NCI-H1105 treated with DMSO at 0.1 percent for 48 hours (cell line): Measurements from ENCODE around the gene TOR1B.

ENCODE experiments used
- DNase-seq: peaks from one replicate; lab custom pipeline; 2025; lab: John Stamatoyannopoulos, UW

The TOR1B gene

DNA sequence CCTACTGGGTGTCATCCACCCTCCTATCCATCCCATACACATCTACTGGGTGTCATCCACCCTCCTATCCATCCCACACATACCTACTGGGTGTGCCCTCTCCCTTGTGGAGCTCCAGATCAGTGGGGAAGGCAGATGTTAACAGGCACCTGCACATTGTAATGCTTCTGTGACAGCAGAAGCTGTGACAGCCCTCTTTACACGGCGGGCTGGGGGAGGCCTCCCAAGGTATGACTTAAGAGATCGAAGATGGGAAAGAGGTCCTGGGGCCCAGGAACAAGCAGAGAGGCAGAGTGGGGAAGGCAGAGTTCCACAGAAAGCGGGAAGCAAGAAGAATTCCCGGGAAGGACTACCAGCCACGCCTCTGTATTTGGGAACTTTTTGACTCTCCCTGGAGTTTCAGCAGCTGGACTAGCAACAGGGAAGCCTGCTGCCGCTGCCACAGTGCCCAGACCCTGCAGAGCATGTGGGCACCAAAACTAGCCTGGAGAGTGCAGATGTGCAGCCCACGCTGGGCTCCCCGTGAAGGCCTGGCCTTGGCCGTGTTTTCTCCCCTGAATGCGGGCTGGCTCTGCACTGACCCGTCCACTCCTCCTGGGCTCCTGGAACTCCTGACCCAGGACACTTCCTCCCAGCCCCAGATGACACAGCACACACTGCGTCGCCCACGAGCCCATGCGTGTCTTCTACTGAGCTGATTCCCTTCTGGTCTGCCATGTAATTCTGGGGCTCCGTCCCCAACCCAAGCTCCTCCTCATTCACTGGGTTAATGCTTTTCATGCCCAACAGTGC, 11.6 kb downstream of the TOR1B start:
- no peak for DNase-seq

DNA sequence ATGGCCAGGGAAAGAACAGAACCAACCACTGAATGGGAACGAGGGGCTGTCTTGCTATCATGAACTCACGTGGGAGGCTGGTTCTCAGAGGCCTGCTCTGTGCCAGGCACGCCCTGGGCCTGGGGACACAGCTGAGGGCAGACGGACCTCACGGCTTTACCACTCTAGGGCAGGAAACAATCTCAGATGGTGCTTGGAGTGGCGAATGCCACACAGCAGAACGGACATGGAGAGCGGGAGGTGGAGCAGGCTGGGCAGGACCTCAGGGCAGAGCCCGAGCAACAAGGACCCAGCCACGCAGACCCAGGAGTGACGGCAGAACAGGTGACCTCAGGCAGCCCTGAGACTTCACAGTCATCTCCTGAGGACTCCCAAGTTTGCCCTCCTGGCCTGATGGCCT, 12.3 kb downstream of the TOR1B start:
- DNase-seq: no peak

DNA sequence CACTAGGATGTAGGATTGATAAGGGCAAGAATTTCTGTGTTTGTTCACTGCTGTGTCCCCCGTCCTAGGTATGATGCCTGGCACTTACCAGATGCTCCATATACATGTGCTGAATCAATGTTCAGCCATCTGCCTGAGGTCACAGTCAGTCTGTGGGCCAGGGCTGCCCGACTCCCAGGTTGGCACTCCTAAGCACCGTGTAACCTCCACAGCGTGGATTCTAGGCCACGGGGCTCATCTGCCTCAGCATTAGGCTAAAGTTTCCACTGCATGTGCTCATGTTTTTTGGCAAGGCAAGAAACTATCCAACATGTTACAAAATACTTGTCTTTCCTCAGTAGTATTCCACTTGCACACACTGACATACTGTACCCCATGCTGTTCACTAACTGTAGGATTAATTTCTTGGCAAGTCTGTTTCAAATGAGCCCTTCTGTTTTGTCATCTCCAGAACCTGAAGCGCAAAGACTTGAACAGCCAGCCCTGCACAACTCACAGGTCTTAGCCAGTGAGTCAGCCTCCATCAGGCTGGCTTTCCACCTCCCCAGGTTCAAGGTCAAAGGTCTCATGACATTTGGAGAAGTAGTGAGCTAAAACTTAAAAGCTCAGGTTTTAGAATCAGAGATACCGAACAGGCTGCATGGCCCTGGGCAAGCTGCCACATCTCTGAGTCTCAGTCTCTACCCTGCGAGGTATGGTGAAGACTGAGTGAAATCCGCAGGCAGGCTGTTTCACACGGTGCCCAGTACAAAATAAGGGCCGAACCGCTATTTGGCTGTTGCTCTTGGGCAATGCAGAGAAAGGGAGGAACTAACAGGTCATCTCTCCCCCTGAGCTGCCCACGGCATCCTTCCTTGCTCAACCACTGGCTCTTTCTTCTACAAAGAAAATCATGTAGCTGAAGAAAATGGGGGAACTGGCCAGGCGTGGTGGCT, 13.8 kb downstream of the TOR1B start:
- DNase-seq: no peak

DNA sequence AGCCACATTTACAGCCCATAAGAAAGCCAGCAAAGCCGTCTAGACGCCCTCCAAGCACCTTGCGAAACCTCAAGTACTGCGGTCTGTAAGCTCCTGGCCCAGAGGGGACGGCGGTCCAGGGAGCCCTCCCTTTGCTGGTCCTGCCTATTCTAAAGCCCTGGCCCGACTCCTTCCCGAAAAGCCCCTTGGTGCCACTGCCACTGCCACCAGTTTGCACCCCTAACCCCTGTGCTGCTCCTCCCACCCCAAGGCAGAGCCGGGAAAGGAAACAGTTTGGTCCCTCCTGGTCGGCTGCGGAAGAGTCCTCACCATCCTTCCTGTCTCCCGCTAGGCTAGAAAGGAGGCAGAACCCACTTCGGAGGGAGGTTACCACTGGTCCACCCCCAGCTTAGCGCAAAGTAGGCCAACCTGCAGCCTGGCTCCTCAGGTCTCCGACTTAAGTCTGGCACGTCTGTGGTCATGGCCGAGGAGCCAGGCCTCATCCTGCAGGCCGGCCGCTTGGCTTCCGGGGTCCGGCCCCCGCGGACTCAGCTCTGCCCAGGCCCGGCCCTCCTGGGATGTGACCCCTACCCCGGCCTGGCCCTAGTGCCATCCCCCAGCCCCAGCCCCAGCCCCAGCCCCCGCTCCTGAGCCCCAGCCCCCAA, 20.0 kb downstream of the TOR1B start:
- DNase-seq: no peak

DNA sequence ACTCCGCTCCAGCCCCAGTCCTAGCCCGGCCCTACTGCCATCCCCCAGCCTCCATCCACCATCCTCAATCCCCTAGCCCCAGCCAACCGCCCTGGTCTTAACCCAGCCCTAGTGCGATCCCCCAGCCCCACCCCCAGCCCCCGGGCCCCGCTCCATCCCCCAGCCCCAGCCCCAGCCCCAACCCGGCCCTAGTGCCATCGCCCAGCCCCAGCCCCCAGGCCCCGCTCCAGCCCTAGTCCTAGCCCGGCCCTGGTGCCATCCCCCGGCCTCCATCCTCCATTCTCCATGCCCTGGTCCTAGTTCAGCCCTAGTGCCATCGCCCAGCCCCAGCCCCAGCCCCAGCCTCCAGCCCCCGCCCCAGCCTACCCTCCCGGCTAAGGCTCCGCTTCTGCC, 20.6 kb downstream of the TOR1B start:
- DNase-seq: no peak

DNA sequence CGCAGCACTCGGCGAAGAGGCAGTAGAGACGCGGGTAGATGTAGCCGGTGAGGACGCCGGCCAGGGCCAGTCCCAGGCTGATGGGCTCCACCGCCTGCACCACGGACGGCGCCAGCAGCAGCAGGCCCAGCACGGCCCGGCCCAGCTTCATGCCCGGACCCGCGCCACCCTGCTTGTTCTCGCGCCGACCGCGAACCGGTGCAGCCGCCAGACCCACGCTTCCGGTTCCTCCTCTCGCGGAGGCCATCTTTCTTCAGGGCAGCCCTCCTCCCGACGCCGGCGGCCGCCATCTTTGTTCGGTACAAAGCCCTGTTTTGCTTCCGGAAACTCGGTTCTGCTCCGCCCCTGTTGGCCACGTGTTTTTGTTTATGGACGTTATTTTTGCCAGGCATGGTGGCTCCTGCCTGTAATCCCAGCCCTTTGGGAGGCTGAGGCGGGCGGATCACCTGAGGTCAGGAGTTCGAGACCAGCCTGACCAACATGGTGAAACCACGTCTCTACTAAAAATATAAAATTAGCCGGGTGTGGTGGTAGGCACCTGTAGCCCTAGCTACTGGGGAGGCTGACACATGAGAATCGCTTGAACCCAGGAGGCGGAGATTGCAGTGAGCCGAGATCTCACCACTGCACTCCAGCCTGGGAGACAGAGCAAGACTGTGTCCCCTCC, 21.1 kb downstream of the TOR1B start, which contains the start of gene TOR1A:
Gene TOR1A (minus strand): TSS at position 202 of the 667 bp plus-strand sequence. CDS start 51 bp downstream, at position 151.
- DNase-seq: peak; percentile 94

DNA sequence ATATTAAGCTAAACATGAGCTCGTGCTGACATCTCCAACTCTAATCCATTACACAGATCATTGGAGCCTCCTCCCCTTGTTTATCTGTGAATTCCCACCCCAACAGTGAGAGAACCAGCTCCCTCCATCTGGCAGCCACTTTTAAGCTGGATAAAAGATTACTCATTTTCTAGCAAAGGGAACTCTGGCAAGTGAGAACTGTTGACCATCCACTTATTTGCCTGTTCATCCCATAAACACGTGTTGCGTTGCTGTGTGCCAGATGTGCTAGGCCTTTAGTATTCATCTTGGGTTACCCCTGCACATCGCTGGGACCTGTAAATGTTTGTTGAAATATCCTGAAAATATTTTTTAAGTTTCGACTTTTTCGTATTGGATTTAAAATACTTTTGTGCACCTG, 23.4 kb downstream of the TOR1B start:
- DNase-seq: no peak

DNA sequence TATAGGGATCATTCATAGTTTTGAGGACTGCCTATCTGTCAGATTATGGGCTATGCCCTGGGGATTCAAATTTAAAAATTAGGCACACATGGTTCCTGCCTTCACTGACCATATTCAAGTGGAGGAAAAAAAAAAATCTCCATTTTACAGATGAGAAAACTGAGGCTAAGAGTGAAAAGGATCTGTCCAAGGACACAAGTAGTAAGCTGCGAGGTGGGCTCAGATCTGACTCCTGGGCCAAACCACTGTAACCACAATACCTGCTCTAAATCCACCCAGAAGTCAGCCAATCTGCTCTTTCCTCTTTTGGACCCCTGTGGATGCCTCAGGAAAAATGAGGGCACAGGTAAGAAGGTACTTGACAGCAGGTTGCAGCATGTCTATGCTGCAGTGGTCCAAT, 23.8 kb downstream of the TOR1B start:
- no peak for DNase-seq

DNA sequence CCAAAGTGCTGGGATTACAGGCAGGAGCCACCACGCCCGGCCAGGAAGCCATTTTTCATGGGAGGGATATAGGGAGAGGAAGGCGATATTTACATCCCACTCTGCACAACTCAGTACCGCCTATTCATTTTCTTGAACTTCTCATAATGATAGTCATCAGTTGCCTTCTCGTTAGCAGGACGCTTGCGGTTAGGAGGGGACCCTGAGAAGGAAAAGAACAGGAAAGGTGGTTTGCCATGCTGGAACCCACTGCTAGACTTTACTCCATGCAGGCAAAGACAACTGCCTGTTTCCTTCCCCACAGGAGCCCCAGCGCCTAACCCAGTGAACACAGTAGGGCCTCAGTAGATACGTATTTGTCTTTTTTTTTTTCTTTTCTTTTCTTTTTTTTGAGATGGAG, 25.1 kb downstream of the TOR1B start:
- no peak for DNase-seq

DNA sequence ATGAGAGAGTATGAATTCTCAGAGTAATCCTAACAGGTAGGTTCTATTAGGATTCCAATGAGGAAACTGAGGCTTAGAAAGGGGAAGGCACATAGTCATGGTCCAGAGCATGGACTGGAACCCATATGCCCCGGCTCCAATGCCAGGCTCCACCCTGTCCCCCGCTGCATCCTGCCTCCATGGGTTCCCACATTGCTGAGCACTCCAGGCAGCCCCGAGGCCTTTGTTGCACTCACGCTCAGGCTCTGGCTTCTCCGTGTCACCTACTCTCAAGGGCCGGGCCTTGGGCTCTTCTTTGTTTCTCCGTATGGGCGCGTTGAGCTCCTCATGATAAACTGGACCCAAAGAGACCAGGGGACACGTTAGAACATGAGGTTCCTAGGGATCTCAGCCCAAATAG, 26.0 kb downstream of the TOR1B start:
- DNase-seq: no peak

DNA sequence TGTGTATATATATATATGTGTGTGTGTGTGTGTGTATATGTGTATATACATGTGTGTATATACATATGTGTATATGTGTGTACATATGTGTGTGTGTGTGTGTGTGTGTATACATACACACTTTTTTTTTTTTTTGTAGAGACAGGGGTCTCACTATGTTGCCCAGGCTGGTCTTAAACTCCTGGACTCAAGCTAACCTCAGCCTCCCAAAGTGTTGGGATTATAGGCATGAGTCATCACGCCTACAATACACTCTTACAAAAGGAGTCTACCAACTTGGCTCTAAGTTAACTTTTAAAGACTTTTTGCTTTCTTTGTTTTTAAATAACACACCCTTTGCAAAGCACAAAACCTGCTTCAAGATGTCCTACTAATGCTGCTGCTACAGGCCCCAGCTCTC, 30.0 kb downstream of the TOR1B start:
- DNase-seq: no peak

DNA sequence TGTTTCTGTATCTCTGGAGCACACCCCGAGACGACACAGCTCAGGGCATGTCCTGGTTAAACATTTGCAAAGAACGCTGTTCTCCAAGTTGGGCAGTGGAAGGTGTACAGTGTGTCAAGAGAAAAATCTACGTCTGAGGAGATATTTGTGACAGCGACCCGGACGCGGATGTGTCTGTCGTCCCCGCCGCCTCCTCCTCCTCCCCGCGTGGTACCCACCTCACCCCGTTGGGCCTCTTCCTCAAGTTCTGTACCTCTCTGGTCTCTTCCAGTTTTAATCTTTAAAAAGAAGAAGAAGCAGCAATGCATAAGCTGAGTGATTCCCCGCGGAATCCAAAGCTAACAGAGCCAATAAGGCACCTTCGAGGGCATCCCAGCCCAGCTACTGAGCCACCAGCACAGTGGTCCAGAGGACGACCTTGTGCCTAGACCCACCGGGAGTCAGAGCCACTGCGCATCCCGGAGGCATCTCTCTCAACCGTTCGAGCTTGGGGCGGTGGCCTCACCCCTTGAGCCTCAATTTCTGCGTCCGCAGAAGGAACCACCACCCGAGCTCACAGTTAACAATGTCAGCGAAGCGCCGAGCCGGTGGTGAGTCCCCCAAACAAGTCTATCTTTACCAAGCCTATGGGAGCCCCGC, 31.6 kb downstream of the TOR1B start:
- no peak for DNase-seq

DNA sequence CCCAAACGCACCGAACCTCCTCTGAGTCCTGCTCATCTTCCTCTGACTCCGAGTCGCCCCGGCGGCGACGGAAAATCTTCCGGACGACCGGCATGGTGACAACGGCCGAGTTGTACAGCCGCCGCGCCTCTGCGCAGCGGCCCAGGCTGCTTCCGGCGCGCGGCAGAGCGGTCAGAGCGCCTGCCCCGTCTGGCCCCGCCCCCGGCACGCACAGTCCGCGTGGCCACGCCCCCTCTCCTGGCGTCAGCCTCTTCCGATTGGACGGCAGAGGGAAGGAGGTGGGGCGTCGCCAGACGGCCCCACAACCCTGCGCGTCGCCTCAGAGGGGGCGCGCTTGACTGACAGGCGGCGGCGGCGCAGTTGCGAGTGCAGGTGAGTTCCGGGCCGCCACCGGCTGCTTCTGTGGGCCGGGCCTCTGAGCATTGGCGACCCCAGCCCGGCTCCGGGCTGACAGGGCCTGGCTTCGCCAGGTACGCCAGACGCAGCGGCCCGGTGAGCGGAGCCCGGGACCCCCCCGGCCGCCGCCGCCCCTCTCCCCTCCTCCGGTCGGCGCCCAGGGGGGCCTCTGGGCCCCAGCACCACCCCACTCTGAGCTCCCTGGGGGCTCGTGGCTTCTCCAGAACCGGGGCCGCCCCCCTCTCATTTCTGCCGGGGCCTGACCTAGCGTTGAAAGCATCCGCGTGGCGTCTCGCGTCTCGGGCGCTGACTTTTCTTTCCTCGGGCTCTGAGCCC, 32.3 kb downstream of the TOR1B start, which contains the start of the genes C9orf78 and USP20:
Gene C9orf78 (minus strand): TSS at position 148 of the 732 bp plus-strand sequence. CDS start 54 bp downstream, at position 94.
Gene USP20 (plus strand): TSS at position 331 of the 732 bp plus-strand sequence. CDS start 17,098 bp downstream, outside the sequence.
- peak; percentile 95 for DNase-seq

DNA sequence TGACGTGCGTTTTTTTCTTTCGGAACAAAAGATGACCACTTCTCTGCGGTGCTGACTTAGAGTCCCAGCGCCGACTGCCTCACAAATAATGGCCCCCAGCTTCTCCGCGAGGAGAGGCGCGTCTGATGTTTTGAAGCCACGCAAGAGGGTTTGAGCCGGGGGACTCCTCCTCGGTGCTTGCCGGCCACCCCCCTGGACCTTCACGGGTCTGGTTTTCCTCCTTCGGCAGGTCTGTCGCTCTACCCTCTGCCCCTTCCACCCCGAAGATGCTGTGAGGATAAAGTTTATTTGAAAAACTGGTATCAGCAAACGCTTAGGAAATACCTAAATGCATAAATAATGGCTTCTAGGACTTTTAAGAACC, 32.9 kb downstream of the TOR1B start:
- DNase-seq: no peak

DNA sequence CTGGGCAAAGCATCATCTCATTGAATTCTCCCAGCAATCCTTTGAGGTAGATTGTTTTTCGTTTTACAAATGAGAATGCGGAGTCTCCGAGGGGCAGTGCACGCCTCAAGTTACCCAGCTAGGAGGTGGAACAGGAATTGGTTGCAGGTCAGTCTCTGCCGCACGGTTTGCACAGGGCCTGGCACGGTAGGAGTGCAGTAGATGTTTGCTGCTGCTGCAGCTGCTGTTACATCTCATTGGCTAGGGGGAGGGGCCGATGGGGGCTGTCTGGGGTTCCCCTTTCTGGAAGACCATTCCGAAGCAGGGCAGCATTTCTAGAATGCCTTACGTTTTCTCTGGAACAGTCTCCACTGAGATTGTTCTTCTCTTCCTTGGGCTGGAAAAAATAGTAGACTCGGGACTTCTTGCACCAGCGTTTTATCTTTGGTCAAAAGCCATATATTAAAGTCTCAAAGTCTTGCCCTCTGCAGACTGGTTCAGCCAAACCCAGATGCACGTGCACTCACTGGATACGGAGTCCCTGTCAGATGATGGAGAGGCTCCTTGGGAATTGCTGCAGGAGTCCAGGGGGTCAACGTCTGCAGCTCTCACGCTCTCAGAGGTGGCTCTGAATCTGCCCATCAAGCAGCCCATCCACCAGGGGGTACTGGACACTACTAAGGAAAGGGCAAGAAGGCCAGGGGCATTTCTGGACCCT, 33.5 kb downstream of the TOR1B start:
- DNase-seq: no peak

DNA sequence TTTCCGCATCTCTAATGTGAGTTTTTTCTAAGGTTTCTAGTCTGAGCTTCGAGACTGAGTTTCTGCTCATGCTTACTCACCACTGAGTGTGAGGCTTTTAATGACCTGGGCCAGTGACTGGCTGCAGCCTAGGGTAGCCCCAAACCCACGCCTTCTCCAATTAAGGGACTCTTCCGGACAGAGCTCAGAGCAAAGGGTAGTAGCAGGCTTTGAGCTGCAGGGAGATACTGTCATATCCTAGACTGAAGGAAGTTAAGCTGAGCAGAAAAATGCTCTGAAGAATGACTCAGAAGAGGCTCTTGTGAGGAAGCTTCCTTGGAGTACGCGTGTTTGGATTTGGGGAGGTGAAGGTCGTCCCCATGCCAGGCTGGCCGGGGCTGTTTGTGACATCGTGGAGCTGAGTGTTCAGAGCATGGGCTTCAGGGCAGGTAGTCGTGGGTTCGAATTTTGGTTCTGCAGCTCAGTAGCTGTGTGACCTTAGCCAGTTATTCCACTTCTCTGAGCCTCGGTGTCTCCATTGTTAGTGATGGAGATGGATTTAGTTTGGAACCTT, 35.8 kb downstream of the TOR1B start:
- DNase-seq: no peak

DNA sequence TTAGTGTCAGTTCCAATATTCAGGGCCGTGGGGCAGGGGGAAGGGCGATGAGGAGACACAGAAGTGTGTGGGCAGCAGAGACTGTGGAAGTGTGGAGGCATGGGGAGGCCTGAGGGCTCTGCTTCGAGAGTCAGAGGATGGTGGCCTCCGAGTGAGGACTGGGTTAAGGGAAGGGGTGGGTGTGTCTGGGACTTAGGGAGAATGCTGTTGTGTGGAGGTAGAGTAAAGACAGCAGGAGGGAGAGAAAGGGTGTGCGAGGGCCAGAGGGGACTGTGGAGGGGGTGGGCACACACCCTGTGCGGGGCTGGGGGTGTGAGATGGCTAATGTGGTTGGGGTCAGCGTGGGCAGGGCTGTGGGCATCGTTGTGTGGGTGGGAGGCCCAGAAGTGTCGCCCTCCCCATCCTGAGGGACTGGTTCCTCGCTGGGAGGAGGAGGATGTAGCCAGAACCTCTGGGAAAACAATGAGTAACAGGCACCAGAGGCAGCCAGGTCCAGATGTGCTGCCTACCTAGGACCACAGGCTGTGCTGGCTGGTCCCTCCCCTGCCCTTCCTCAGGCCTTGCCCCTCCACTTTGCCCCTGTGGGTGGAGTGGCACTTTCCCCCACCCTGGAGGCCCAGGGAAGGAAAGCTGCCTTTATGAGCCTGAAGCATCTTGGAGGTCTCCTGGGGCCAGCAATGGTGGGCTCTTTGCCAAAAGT, 36.5 kb downstream of the TOR1B start:
- no peak for DNase-seq

DNA sequence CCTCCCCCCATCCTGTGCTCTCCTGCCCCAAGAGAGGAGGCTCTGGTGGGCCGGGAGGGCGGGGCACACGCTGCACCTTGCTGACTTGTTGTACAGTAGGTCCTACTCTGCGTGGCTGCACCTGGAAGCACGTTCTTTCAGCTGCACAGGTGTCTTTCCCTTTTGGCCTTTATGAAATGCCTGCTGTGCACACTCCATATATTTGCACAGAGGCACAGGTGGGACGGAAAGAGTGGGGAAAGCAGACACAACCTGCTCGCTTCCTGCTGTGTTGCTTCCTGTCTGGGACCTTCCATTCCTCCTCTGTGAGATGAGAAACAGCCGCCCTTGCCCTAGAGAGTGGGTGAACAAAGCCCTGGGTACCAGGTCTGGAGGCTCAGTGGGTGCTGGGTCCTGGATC, 37.0 kb downstream of the TOR1B start:
- DNase-seq: no peak

DNA sequence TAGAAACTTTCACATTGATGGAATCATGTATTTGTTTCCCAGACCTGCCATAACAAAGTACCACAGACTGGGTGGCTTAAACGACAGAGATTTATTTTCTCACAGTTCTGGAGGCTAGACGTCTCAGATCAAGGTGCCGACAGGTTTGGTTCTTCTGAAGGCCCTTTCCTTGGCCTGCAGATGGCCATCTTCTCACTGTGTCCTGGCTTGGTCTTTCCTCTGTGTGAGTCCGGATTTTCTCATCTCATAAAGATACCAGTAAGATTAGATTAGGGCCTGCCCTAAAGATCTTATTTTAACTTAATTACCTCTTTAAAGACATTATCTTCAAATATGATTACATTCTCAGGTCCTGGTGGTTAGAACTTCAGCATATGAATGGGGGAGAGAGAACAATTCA, 38.1 kb downstream of the TOR1B start:
- no peak for DNase-seq
